Measurements from ENCODE around the gene DTNB. TPM values are rescaled to one million over a fixed set of nuclear protein-coding genes. Genes with fewer than 3 reads are reported as not detected.

Gene DTNB
- polyA plus RNA-seq, 1 experiment: 12.5 TPM

GRCh38 chr2:25497918-25498407, 175.4 kb downstream of the DTNB start:
- Histone ChIP-seq H3K9me3 (ENCODE audit: control insufficient read depth, insufficient read depth, low read length) (no peaks in the 10 kb centered on the region), H3K4me3 (ENCODE audit: low read depth, low read length) (no peak overlapping the region), H3K27me3 (ENCODE audit: control insufficient read depth, insufficient read depth, low read length) (no peaks in the 10 kb centered on the region), H3K27ac (ENCODE audit: low read depth, low read length) (no peak overlapping the region)
- POLR2A ChIA-PET: no interaction called here
- TF ChIP-seq, protein P1, sequence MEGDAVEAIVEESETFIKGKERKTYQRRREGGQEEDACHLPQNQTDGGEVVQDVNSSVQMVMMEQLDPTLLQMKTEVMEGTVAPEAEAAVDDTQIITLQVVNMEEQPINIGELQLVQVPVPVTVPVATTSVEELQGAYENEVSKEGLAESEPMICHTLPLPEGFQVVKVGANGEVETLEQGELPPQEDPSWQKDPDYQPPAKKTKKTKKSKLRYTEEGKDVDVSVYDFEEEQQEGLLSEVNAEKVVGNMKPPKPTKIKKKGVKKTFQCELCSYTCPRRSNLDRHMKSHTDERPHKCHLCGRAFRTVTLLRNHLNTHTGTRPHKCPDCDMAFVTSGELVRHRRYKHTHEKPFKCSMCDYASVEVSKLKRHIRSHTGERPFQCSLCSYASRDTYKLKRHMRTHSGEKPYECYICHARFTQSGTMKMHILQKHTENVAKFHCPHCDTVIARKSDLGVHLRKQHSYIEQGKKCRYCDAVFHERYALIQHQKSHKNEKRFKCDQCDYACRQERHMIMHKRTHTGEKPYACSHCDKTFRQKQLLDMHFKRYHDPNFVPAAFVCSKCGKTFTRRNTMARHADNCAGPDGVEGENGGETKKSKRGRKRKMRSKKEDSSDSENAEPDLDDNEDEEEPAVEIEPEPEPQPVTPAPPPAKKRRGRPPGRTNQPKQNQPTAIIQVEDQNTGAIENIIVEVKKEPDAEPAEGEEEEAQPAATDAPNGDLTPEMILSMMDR (IDR thresholded peaks at IDR 0.05; ENCODE audit: low read depth, low read length): no peak
- CTCF ChIA-PET: no interaction called here
- no peak for DNase-seq (ENCODE audit: low read depth, low spot score)

DNA sequence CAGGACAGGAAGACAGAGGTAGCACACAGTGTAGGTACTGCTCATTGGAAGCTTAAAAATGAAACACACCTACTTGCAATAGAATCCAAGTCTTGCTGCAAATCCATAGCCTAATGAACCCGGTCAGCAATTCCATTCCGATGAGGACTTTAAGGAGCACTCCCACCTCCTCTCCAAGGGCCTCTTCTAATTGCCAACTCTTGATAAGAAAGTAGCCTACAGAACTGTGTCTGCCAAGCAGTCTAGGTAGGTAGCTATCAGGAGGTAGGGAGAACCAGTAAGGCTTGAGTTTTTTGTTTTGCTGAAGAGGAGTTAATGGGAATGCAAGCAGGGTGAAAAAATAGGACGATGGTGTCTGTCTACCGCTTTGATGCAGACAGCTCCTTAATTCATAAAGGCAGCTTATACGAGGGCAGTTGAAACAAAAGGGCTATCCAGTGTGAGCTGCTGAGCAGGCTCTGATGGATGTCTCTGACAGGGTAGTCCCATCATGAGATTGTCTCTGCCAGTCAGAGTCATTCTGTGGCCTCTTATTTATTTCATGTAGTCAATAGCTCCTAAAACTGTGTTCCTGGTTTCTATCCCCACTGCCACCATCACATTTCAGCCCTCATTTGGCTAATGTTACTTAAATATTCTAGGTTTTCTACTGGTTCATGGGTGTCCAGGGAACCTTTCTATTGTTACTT, 176.0 kb downstream of the DTNB start:
- TF ChIP-seq, protein P1 (IDR thresholded peaks at IDR 0.05; ENCODE audit: low read depth, low read length): no peak
- POLR2A ChIA-PET: no interaction called here
- Histone ChIP-seq H3K27me3 (ENCODE audit: control insufficient read depth, insufficient read depth, low read length) (no peaks in the 10 kb centered on the region), H3K4me3 (ENCODE audit: low read depth, low read length) (no peak overlapping the region), H3K9me3 (ENCODE audit: control insufficient read depth, insufficient read depth, low read length) (no peaks in the 10 kb centered on the region), H3K27ac (ENCODE audit: low read depth, low read length) (no peak overlapping the region)
- DNase-seq (ENCODE audit: low read depth, low spot score): no peak
- CTCF ChIA-PET: no interaction called here

DNA sequence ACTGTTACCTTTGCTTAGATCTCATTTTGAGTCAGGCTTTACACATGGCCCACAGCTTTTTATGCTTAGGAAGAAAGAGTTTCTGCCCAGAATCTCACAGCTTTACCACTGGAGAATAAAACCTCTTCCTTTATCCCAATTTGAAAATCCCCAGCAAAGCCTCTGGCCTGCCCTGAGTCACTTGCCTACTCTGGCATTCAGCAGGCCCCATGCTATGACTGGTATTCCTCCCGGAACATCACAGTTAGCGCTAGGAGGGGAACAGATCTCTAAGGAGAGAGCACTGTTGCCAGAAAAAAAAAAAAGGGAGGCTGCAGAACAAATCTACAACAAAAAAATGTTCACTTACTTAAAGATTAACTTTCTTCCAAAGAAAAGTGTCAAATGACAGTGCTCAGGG, 178.8 kb downstream of the DTNB start:
- ChIA-PET POLR2A (no interaction called here), CTCF (interaction anchor here (1.9 kb wide), 1 partner anchor 132 kb away, joined by 6 read pairs; no protein-coding TSS in a partner anchor)
- TF ChIP-seq, protein P1 (IDR thresholded peaks at IDR 0.05; ENCODE audit: low read depth, low read length): no peak
- H3K27ac ChIP-seq (ENCODE audit: low read depth, low read length): no peak overlapping the region
- no peaks in the 10 kb centered on the region for H3K9me3 ChIP-seq (ENCODE audit: control insufficient read depth, insufficient read depth, low read length)
- no peaks in the 10 kb centered on the region for H3K27me3 ChIP-seq (ENCODE audit: control insufficient read depth, insufficient read depth, low read length)
- DNase-seq (ENCODE audit: low read depth, low spot score): no peak
- no peak overlapping the region for H3K4me3 ChIP-seq (ENCODE audit: low read depth, low read length)

DNA sequence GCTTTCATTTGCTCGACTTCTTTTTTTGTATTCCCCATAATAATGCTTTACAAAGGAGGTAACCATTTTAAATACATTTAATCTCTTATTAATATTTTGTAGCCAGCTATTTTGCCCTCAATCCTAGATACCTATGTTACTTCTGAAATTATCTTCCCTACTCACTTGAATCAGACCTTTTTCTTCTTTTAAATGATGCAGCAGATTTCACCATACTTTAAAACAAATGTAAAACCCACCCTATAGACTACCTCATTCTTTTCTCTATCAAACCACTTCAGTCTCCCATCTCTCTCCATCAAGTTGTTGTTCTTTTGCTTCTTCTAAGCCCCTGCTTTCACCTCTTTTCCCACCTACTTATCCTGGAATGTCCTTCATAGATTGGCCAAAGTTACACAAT, 180.2 kb downstream of the DTNB start:
- ChIA-PET CTCF (interaction anchor here (0.6 to 1.9 kb wide), 4 partner anchors 23 to 172 kb away, joined by 3 to 6 read pairs (median 4); no protein-coding TSS in a partner anchor), POLR2A (no interaction called here)
- Histone ChIP-seq H3K9me3 (ENCODE audit: control insufficient read depth, insufficient read depth, low read length) (no peaks in the 10 kb centered on the region), H3K27ac (ENCODE audit: low read depth, low read length) (no peak overlapping the region), H3K4me3 (ENCODE audit: low read depth, low read length) (no peak overlapping the region), H3K27me3 (ENCODE audit: control insufficient read depth, insufficient read depth, low read length) (no peaks in the 10 kb centered on the region)
- DNase-seq (ENCODE audit: low read depth, low spot score): no peak
- TF ChIP-seq, protein P1 (IDR thresholded peaks at IDR 0.05; ENCODE audit: low read depth, low read length): no peak

DNA sequence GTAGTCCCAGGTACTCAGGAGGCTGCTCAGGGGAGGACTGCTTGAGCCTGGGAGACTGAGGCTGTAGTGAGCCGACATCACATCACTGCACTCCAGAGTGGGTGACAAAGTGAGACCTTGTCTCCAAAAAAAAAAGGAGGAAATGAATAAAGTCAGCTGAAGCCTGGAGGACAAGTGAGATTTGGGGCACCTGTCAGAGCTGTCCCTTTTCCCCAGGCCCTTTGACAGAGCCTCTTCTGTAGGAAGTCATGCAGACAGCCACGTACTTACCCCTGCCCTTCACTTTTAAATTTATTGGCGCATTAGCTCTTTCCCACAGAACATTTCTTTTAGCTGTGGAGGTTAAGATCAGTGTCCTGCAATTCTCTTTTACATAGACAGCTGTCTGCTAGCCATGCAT, 180.7 kb downstream of the DTNB start:
- H3K27me3 ChIP-seq (ENCODE audit: control insufficient read depth, insufficient read depth, low read length): no peaks in the 10 kb centered on the region
- ChIA-PET CTCF (interaction anchor here (0.8 to 1.9 kb wide), 3 partner anchors 22 to 172 kb away, joined by 3 to 6 read pairs (median 6); no protein-coding TSS in a partner anchor), POLR2A (interaction anchor here (0.8 kb wide), 1 partner anchor 19 kb away, joined by 3 read pairs; no protein-coding TSS in a partner anchor)
- no peak overlapping the region for H3K27ac ChIP-seq (ENCODE audit: low read depth, low read length)
- no peak for DNase-seq (ENCODE audit: low read depth, low spot score)
- TF ChIP-seq, protein P1 (IDR thresholded peaks at IDR 0.05; ENCODE audit: low read depth, low read length): no peak
- no peak overlapping the region for H3K4me3 ChIP-seq (ENCODE audit: low read depth, low read length)
- H3K9me3 ChIP-seq (ENCODE audit: control insufficient read depth, insufficient read depth, low read length): no peaks in the 10 kb centered on the region

Data from AG04450 (cell line).